B cell (primary cell): ENCODE measurements around the gene MTHFD1L. TPM values are rescaled to one million over a fixed set of nuclear protein-coding genes. Genes with fewer than 3 reads are reported as not detected.
"Not testable (repeated sequence)": the region's sequence is repeated elsewhere in the genome, so short reads cannot be mapped to it uniquely, and the experiment has no call there.

Experiments
- ATAC-seq: fragments of 200-7000 bp; cut with Tn5 transposase; one replicate; pipeline ENCODE4 v1.10.0; 2021; ENCODE audit warnings: low read depth, mild to moderate bottlenecking, moderate number of reproducible peaks, moderate library complexity
- CTCF ChIA-PET: fragments of 350-600 bp; sonication (Branson Sonifier 250); formaldehyde crosslinking; loops from one replicate; lab custom pipeline; 2021; ENCODE audit warnings: antibody characterized with exemption, inconsistent platforms; lab: Charles Lee
- POLR2A ChIA-PET: fragments of 350-600 bp; sonication (Branson Sonifier 250); formaldehyde crosslinking; loops from one replicate; lab custom pipeline; 2021; ENCODE audit warnings: antibody characterized with exemption; lab: Charles Lee
- DNase-seq: peaks from one replicate; pipeline ENCODE4 v3.0.0; 2013
- H2AFZ ChIP-seq: 2 replicates; pipeline ENCODE4 v1.6.1; 2012; ENCODE audit warnings: mild to moderate bottlenecking, low read depth, low read length; ENCODE audit not compliant: insufficient read depth, poor library complexity, severe bottlenecking
- H3K27ac ChIP-seq, 2 donors: 1 replicate in 1 of 2; 2 replicates in 1 of 2; pipeline ENCODE4 v1.5.1; 2012 to 2013; ENCODE audit warnings: low read length in 2 of 2, mild to moderate bottlenecking in 2 of 2, moderate library complexity in 1 of 2
- H3K27me3 ChIP-seq, 4 experiments: fragments of 200-600 bp in 1 of 4; sonication (generic) in 1 of 4; replicated peaks in 1 of 4; 1 replicate in 2 of 4; 2 replicates in 2 of 4; pipeline versions ENCODE4 v1.6.1 to v1.7.0; 2013 to 2016; ENCODE audit warnings: low read length in 3 of 4, mild to moderate bottlenecking in 2 of 4, mixed read lengths in 1 of 4, moderate library complexity in 1 of 4; ENCODE audit not compliant: insufficient read depth in 4 of 4, control insufficient read depth in 3 of 4; ENCODE audit errors: control extremely low read depth in 1 of 4
- H3K36me3 ChIP-seq, 2 experiments: replicated peaks in 1 of 2; 1 replicate in 1 of 2; 2 replicates in 1 of 2; pipeline versions ENCODE4 v1.6.1 to v1.7.1; 2013; ENCODE audit warnings: low read length in 1 of 2; ENCODE audit not compliant: insufficient read depth in 2 of 2, control insufficient read depth in 1 of 2; ENCODE audit errors: control extremely low read depth in 1 of 2, extremely low read depth in 1 of 2
- H3K4me1 ChIP-seq, 2 donors: fragments of 200-600 bp in 1 of 2; sonication (generic) in 1 of 2; 1 replicate in 1 of 2; 2 replicates in 1 of 2; pipeline versions ENCODE4 v1.5.1 to v1.6.1; 2013 to 2017; ENCODE audit warnings: low read length in 2 of 2; ENCODE audit not compliant: control insufficient read depth in 2 of 2, insufficient read depth in 2 of 2
- H3K4me2 ChIP-seq: replicated peaks from 2 replicates; pipeline ENCODE3; 2012; ENCODE audit warnings: mild to moderate bottlenecking, low read depth, low read length; ENCODE audit not compliant: poor library complexity, severe bottlenecking
- H3K4me3 ChIP-seq, 5 experiments: fragments of 200-600 bp in 1 of 5; sonication (generic) in 1 of 5; 1 replicate in 3 of 5; 2 replicates in 2 of 5; pipeline versions ENCODE4 v1.5.1 to v1.7.0; 2011 to 2016; ENCODE audit warnings: low read length in 4 of 5, mild to moderate bottlenecking in 4 of 5, low read depth in 2 of 5, control low read depth in 1 of 5, moderate library complexity in 1 of 5; ENCODE audit not compliant: insufficient read depth in 1 of 5; ENCODE audit errors: control extremely low read depth in 1 of 5, extremely low read depth in 1 of 5
- H3K79me2 ChIP-seq: fragments of 200-600 bp; sonication (generic); one replicate; pipeline ENCODE4 v1.6.0; 2016; ENCODE audit warnings: low read length; ENCODE audit not compliant: control insufficient read depth, insufficient read depth
- H3K9ac ChIP-seq: fragments of 200-600 bp; sonication (generic); 2 replicates; pipeline ENCODE4 v1.6.1; 2017; ENCODE audit warnings: mild to moderate bottlenecking, low read length, moderate library complexity
- H3K9me3 ChIP-seq, 3 donors: one replicate each; pipeline versions ENCODE4 v1.6.1 to v1.7.1; 2013; ENCODE audit warnings: low read length in 2 of 3; ENCODE audit not compliant: control insufficient read depth in 2 of 3, insufficient read depth in 1 of 3; ENCODE audit errors: control extremely low read depth in 1 of 3
- H4K20me1 ChIP-seq: 2 replicates; pipeline ENCODE4 v1.6.0; 2012; ENCODE audit warnings: mild to moderate bottlenecking, low read length; ENCODE audit not compliant: insufficient read depth, control insufficient read depth, poor library complexity, severe bottlenecking
- H3K27ac Mint-ChIP-seq: one replicate; pipeline ENCODE4 v1.8.0; 2021; ENCODE audit warnings: mixed read lengths
- H3K27me3 Mint-ChIP-seq: one replicate; pipeline ENCODE4 v1.8.0; 2021; ENCODE audit warnings: mixed read lengths
- H3K4me1 Mint-ChIP-seq: one replicate; pipeline ENCODE4 v1.8.0; 2021; ENCODE audit warnings: mixed read lengths
- H3K4me3 Mint-ChIP-seq: one replicate; pipeline ENCODE4 v1.8.0; 2021; ENCODE audit warnings: mixed read lengths
- H3K9me3 Mint-ChIP-seq: one replicate; pipeline ENCODE4 v1.8.0; 2022; ENCODE audit warnings: mixed read lengths; ENCODE audit not compliant: insufficient read depth
- WGBS: methylation state at CpG from one replicate; pipeline ENCODE4 v1.1.5; 2013; ENCODE audit warnings: missing lambda C conversion rate; ENCODE audit not compliant: insufficient coverage; 5-methylcytosine and 5-hydroxymethylcytosine counted together
- intact Hi-C: fragments of 100-400 bp; cut with micrococcal nuclease; formaldehyde crosslinking; loops from one replicate; pipeline ENCODE4 v1.10.0; 2022
- polyA plus RNA-seq: library from polyadenylated mRNA; depleted of rRNA; stranded (reverse); fragments of >200 nt; gene quantifications from 2 replicates; pipeline ENCODE4 v1.2.3, GENCODE V29; 2012
- total RNA-seq, 2 donors: library from RNA; stranded (reverse); fragments of 120-200 nt in 1 of 2; gene quantifications; 1 replicate in 1 of 2; 2 replicates in 1 of 2; pipeline versions ENCODE4 v1.2.3 to v1.2.4, GENCODE V29; 2013 to 2022

The MTHFD1L gene
- total and polyA plus RNA-seq, 2 donors (not counting 1 experiment from before 2014, with no cell fraction given): 2.9 to 16.1 TPM

GRCh38 chr6:151125242-151125641 lies 259.7 kb downstream of the MTHFD1L start:
- H3K27ac ChIP-seq, H3K4me3 Mint-ChIP-seq, POLR2A ChIA-PET, H3K4me1 ChIP-seq, H3K27me3 Mint-ChIP-seq, ATAC-seq, H3K36me3 ChIP-seq, CTCF ChIA-PET, H3K9me3 ChIP-seq, H3K79me2 ChIP-seq, H3K4me1 Mint-ChIP-seq, H3K4me2 ChIP-seq, H3K9ac ChIP-seq, H3K4me3 ChIP-seq, DNase-seq, intact Hi-C loops, H3K27ac Mint-ChIP-seq, H3K27me3 ChIP-seq, H2AFZ ChIP-seq, H4K20me1 ChIP-seq, H3K9me3 Mint-ChIP-seq: not testable (repeated sequence)
- WGBS: no CpG with 5 or more reads among the region's 2 CpGs

GRCh38 chr6:151125651-151126416 lies 260.3 kb downstream of the MTHFD1L start:
- H3K79me2 ChIP-seq, H3K27me3 ChIP-seq, H3K4me2 ChIP-seq, DNase-seq, H3K27ac ChIP-seq, H4K20me1 ChIP-seq, H3K9me3 ChIP-seq, H3K27ac Mint-ChIP-seq, H3K27me3 Mint-ChIP-seq, H3K36me3 ChIP-seq, H3K4me1 ChIP-seq, H3K4me1 Mint-ChIP-seq, H3K9ac ChIP-seq, H3K4me3 Mint-ChIP-seq, H3K4me3 ChIP-seq, CTCF ChIA-PET, ATAC-seq, intact Hi-C loops, H2AFZ ChIP-seq, POLR2A ChIA-PET, H3K9me3 Mint-ChIP-seq: not testable (repeated sequence)
- no CpG with 5 or more reads among the region's 6 CpGs for WGBS

- H3K27ac ChIP-seq, ATAC-seq, H4K20me1 ChIP-seq, H2AFZ ChIP-seq, CTCF ChIA-PET, H3K9ac ChIP-seq, H3K4me1 ChIP-seq, H3K9me3 ChIP-seq, H3K27ac Mint-ChIP-seq, intact Hi-C loops, H3K4me2 ChIP-seq, H3K4me3 ChIP-seq, H3K36me3 ChIP-seq, DNase-seq, H3K27me3 ChIP-seq, H3K4me3 Mint-ChIP-seq, H3K4me1 Mint-ChIP-seq, POLR2A ChIA-PET, H3K27me3 Mint-ChIP-seq, H3K79me2 ChIP-seq, H3K9me3 Mint-ChIP-seq: not testable (repeated sequence)
- WGBS: 86% methylated on average over 1 of the region's 4 CpGs
Measured at GRCh38 chr6:151126417-151126724, 260.9 kb downstream of the MTHFD1L start.

- POLR2A ChIA-PET, H3K9me3 Mint-ChIP-seq, H3K4me3 Mint-ChIP-seq, H3K4me1 ChIP-seq, H3K79me2 ChIP-seq, H3K9me3 ChIP-seq, H3K36me3 ChIP-seq, intact Hi-C loops, H3K27ac ChIP-seq, DNase-seq, H3K4me3 ChIP-seq, H3K27me3 Mint-ChIP-seq, H3K27ac Mint-ChIP-seq, ATAC-seq, H3K27me3 ChIP-seq, H2AFZ ChIP-seq, H4K20me1 ChIP-seq, H3K4me2 ChIP-seq, H3K4me1 Mint-ChIP-seq, H3K9ac ChIP-seq, CTCF ChIA-PET: not testable (repeated sequence)
- no CpG with 5 or more reads among the region's 5 CpGs for WGBS
Measured at GRCh38 chr6:151127133-151127798, 261.8 kb downstream of the MTHFD1L start.
